ENCODE measurements around the gene KIRREL3.

DNA sequence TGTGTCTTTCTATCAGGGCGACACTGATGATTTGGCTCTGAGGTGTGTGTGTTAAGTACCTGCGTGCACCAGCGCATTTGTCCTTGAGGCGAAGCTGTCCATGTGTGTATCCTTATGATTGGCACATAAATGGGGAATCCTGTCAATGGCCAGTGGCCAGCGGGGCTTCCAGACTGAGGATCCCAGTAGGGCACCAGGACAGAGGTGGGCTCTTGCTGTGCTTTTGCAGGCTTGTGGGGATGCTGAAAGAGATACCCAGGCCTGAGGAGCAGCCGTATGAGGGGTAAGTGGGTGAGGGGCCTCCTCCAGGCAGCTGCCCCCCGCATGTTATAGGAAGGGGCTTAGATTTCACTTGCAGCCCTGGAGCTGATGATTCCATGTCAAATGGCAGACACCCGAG lies 488.3 kb downstream of the KIRREL3 start:
- TF ChIP-seq POLR2AphosphoS5 (IDR thresholded peaks at IDR 0.05; ENCODE audit: low read depth, low read length) (no peak), POLR2A (IDR thresholded peaks at IDR 0.05; ENCODE audit: low read depth, low read length) (no peak), TAF1 (IDR thresholded peaks at IDR 0.05; ENCODE audit: low read depth, low read length) (no peak), POU2F2 (IDR thresholded peaks at IDR 0.05; ENCODE audit: low read depth, low read length) (no peak)
